PC-3 (cell line): ENCODE data around the gene C2CD3. TPM values are rescaled to one million over a fixed set of nuclear protein-coding genes. Genes with fewer than 3 reads are reported as not detected.
"Not testable (repeated sequence)": the region's sequence is repeated elsewhere in the genome, so short reads cannot be mapped to it uniquely, and the experiment has no call there.

Experiments
- ATAC-seq: fragments of 200-7000 bp; cut with Tn5 transposase; 2 replicates; pipeline ENCODE4 v1.9.1; 2020; ENCODE audit warnings: mild to moderate bottlenecking, moderate library complexity
- BruUV-seq: library from RNA; stranded (reverse); fragments of 400-500 nt; replicated peaks from 2 replicates; lab custom pipeline; 2021; lab: Mats Ljungman, UMichigan
- CTCF ChIA-PET: fragments of 300-600 bp; sonication (Branson Sonifier 250); formaldehyde crosslinking; loops from one replicate; lab custom pipeline; 2022; ENCODE audit warnings: antibody characterized with exemption; lab: Charles Lee
- POLR2A ChIA-PET: fragments of 300-600 bp; sonication (Branson Sonifier 250); formaldehyde crosslinking; loops from one replicate; lab custom pipeline; 2022; ENCODE audit warnings: antibody characterized with exemption; ENCODE audit not compliant: unreplicated experiment; lab: Charles Lee
- DNase-seq: peaks from one replicate; pipeline ENCODE4 v3.0.0-alpha.2; 2015
- H2AFZ ChIP-seq: fragments of 300-600 bp; sonication (generic); 2 replicates; pipeline ENCODE4 v1.6.0; 2016; ENCODE audit warnings: antibody characterized with exemption, low read length
- H3F3A ChIP-seq: fragments of 300-600 bp; sonication (generic); one replicate; pipeline ENCODE4 v1.6.0; 2017; ENCODE audit warnings: antibody characterized with exemption, low read length, control low read depth, mild to moderate bottlenecking; ENCODE audit not compliant: unreplicated experiment
- H3K27ac ChIP-seq: fragments of 300-600 bp; sonication (generic); 2 replicates; pipeline ENCODE4 v1.5.1; 2016; ENCODE audit warnings: mild to moderate bottlenecking, low read length
- H3K27me3 ChIP-seq: fragments of 300-600 bp; sonication (generic); 2 replicates; pipeline ENCODE4 v1.6.1; 2016; ENCODE audit warnings: low read length, mixed read lengths
- H3K36me3 ChIP-seq: fragments of 300-600 bp; sonication (generic); 2 replicates; pipeline ENCODE4 v1.6.1; 2016; ENCODE audit warnings: low read depth, mixed run types, low read length, mixed read lengths
- H3K4me1 ChIP-seq: fragments of 300-600 bp; sonication (generic); 2 replicates; pipeline ENCODE4 v1.5.1; 2016; ENCODE audit warnings: low read length; ENCODE audit not compliant: insufficient read depth
- H3K4me2 ChIP-seq: fragments of 300-600 bp; sonication (generic); 2 replicates; pipeline ENCODE4 v1.6.0; 2016; ENCODE audit warnings: low read length
- H3K4me3 ChIP-seq: fragments of 300-600 bp; sonication (generic); 2 replicates; pipeline ENCODE4 v1.5.1; 2016; ENCODE audit warnings: mild to moderate bottlenecking, low read length, mixed read lengths
- H3K79me2 ChIP-seq: fragments of 300-600 bp; sonication (generic); 2 replicates; pipeline ENCODE4 v1.6.1; 2017; ENCODE audit warnings: low read length, mixed read lengths
- H3K9ac ChIP-seq: fragments of 300-600 bp; sonication (generic); 2 replicates; pipeline ENCODE4 v1.6.0; 2016; ENCODE audit warnings: mild to moderate bottlenecking, low read length
- H3K9me2 ChIP-seq: fragments of 300-600 bp; sonication (generic); replicated peaks from 2 replicates; pipeline ENCODE4 v1.6.1; 2016; ENCODE audit warnings: mixed run types, low read length, mixed read lengths
- H3K9me3 ChIP-seq: fragments of 300-600 bp; sonication (generic); 2 replicates; pipeline ENCODE4 v1.6.1; 2016; ENCODE audit warnings: low read length, mixed read lengths
- H4K20me1 ChIP-seq: fragments of 300-600 bp; sonication (generic); 2 replicates; pipeline ENCODE4 v1.6.1; 2016; ENCODE audit warnings: low read length, mixed read lengths
- CTCF ChIP-seq: fragments of 300-600 bp; sonication (generic); conservative IDR thresholded peaks from 2 replicates; pipeline ENCODE4 v1.5.1; 2017; ENCODE audit warnings: antibody characterized with exemption, low read depth, mild to moderate bottlenecking, low read length
- EZH2 ChIP-seq: fragments of 300-600 bp; sonication (generic); IDR thresholded peaks from one replicate; pipeline ENCODE4 v1.6.1; 2017; ENCODE audit warnings: antibody characterized with exemption, mild to moderate bottlenecking, low read length; ENCODE audit not compliant: unreplicated experiment
- EZH2phosphoT487 ChIP-seq: fragments of 300-600 bp; sonication (generic); IDR thresholded peaks from 2 replicates; pipeline ENCODE4 v1.6.1; 2018; ENCODE audit warnings: mild to moderate bottlenecking, antibody characterized with exemption, low read length, borderline replicate concordance
- intact Hi-C: fragments of 100-400 bp; cut with micrococcal nuclease; formaldehyde crosslinking; loops from 2 replicates; pipeline ENCODE4 v1.9.0; 2023
- total RNA-seq: library from RNA; depleted of rRNA; stranded (reverse); fragments of >200 nt; gene quantifications from 2 replicates; pipeline ENCODE4 v1.2.3, GENCODE V29; 2014

C2CD3 gene
- total RNA-seq, 1 experiment from 2014 or later: 27.3 TPM

DNA sequence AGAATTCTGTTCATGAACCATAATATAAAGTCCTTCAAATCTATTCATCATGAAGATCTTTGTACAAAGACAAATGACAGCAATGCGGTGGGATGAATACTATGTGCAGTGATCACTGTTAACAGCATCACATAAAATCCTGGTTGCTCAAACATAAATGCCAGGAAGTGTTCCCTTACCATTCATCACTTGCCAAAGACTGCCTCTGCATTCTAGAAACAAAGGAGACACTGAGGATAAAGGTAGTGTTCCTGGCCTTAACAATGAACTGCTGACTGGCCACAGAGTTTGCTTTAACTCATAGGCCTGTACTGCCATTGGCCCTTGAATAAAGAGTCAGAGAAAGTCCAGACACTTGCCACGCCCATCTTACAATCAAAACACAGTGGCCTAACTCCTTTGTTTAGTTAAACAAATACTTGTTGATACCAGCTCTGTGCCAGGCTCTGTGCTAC lies 29.5 kb downstream of the C2CD3 start:
- CTCF ChIA-PET: no interaction called here
- peaks cover 49% of the 10 kb centered on the region for H3K4me1 ChIP-seq

GRCh38 chr11:74139919-74140431 lies 30.8 kb downstream of the C2CD3 start:
- H3K79me2 ChIP-seq, H3K9me3 ChIP-seq, H2AFZ ChIP-seq, H3K9ac ChIP-seq, H3K9me2 ChIP-seq, H3K4me3 ChIP-seq, DNase-seq, POLR2A ChIA-PET, H3K4me2 ChIP-seq, CTCF ChIA-PET, H3K27me3 ChIP-seq, H4K20me1 ChIP-seq, BruUV-seq, intact Hi-C loops, ATAC-seq: not testable (repeated sequence)
- Histone ChIP-seq H3K4me1 (peaks cover 55% of the 10 kb centered on the region), H3F3A (peaks cover 12% of the 10 kb centered on the region), H3K36me3 (peaks cover 11% of the 10 kb centered on the region), H3K27ac (peak overlapping the region; percentile 91; the same call in 1 of the 2 replicates)

More for the DNA sequence above, 29.5 kb downstream of the C2CD3 start:
- Histone ChIP-seq H3K36me3 (peaks cover 6% of the 10 kb centered on the region), H3K9me3 (no peaks in the 10 kb centered on the region), H3K27me3 (no peaks in the 10 kb centered on the region), H3K79me2 (0 out of 2 replicates have a peak, but pooled peaks cover 10% of the 10 kb centered on the region), H3K9ac (no peak overlapping the region), H3K4me2 (peak overlapping the region; percentile 3; the same call in 1 of the 2 replicates), H4K20me1 (no peaks in the 10 kb centered on the region), H3K27ac (peak overlapping the region; percentile 26), H3F3A (peaks cover 12% of the 10 kb centered on the region), H2AFZ (no peak overlapping the region), H3K4me3 (no peak overlapping the region), H3K9me2 (no peaks in the 10 kb centered on the region)
- no peak for TF ChIP-seq EZH2phosphoT487
- TF ChIP-seq CTCF: no peak
- no peak for TF ChIP-seq EZH2
- POLR2A ChIA-PET: no interaction called here
- ATAC-seq (peak; percentile 49), DNase-seq (peak; percentile 83)
- no TSS peak for BruUV-seq
- intact Hi-C loops: no loop called here

DNA sequence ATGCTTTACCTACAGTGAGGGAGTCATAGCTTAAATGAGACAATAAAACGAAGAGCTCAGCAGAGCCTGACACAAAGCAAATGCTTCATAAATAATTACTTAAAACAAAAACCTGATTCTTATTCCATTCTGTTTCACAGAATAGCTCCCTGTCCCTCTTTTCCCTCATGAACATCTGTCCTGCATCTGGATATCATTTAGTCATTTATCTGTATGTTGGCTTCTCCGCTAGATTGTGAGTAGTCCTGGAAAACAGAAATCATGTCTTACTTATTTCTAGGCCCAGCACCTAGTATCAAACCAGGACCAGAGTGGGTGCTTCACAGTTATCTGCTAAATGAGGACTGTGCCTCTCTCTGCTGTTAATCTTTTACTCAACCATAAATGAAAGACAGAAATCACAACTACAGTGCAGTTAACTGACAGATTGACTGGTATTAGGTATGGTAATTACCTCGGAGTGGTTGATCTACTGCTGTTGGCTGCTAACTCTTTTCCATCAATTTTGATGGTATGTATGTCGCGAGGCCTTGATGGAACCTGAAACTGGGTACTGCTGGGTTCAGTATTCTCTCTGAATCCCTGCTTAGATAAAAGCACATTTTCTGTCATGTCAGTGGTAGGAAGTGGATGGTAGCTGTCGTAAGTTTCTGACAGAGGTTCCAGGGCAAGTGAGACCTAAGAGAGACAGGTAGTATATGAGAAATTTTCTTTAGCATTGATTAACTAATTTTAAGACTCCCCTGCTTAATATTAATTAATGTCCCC lies 31.5 kb downstream of the C2CD3 start:
- TF ChIP-seq CTCF (no peak), EZH2 (no peak), EZH2phosphoT487 (no peak)
- Histone ChIP-seq H4K20me1 (no peaks in the 10 kb centered on the region), H3F3A (peaks cover 12% of the 10 kb centered on the region), H3K4me1 (peaks cover 59% of the 10 kb centered on the region), H3K27ac (peak overlapping the region; percentile 91), H3K9ac (peak overlapping the region; percentile 20), H3K4me3 (peak overlapping the region; percentile 37), H3K79me2 (0 out of 2 replicates have a peak, but pooled peaks cover 10% of the 10 kb centered on the region), H3K36me3 (peaks cover 11% of the 10 kb centered on the region), H3K4me2 (peak overlapping the region; percentile 72), H3K27me3 (no peaks in the 10 kb centered on the region), H3K9me3 (no peaks in the 10 kb centered on the region), H2AFZ (no peak overlapping the region), H3K9me2 (no peaks in the 10 kb centered on the region)
- intact Hi-C loops: no loop called here
- CTCF ChIA-PET: no interaction called here
- ATAC-seq (0 out of 2 replicates have a peak, but pooled peaks have one; percentile 1), DNase-seq (no peak)
- POLR2A ChIA-PET: interaction anchor here (1.4 kb wide), 1 partner anchor 32 kb away, joined by 3 read pairs; the partner anchor contains the start of genes C2CD3 and PPME1
- BruUV-seq: no TSS peak
